GM18861 (cell line): Measurements from ENCODE around the gene OR2V2.
"Not testable (repeated sequence)": the region's sequence is repeated elsewhere in the genome, so short reads cannot be mapped to it uniquely, and the experiment has no call there.

Experiments used
- ATAC-seq: cut with Tn5 transposase; IDR thresholded peaks from one replicate; pipeline ENCODE4 v1.9.1; 2021; ENCODE audit not compliant: unreplicated experiment

The OR2V2 gene

GRCh38 chr5:181146927-181147636, at the start of gene OR2V2:
OR2V2 (plus strand) TSS chr5:181147586; CDS start chr5:181154943, 7,357 bp downstream.
- ATAC-seq: not testable (repeated sequence)

- ATAC-seq: not testable (repeated sequence)
Measured at GRCh38 chr5:181097759-181098491, 49.5 kb upstream of the OR2V2 start.

GRCh38 chr5:181098762-181099601, 48.4 kb upstream of the OR2V2 start:
- ATAC-seq: no peak

GRCh38 chr5:181099602-181100086, 47.7 kb upstream of the OR2V2 start:
- ATAC-seq: no peak

- ATAC-seq: no peak
Measured at GRCh38 chr5:181100121-181100875, 47.1 kb upstream of the OR2V2 start.

GRCh38 chr5:181101030-181101641, 46.2 kb upstream of the OR2V2 start:
- ATAC-seq: not testable (repeated sequence)

GRCh38 chr5:181101930-181102674, 45.3 kb upstream of the OR2V2 start:
- not testable (repeated sequence) for ATAC-seq

GRCh38 chr5:181104259-181104568, 43.2 kb upstream of the OR2V2 start:
- not testable (repeated sequence) for ATAC-seq

- not testable (repeated sequence) for ATAC-seq
Measured at GRCh38 chr5:181104606-181105390, 42.6 kb upstream of the OR2V2 start.

- no peak for ATAC-seq
Measured at GRCh38 chr5:181105391-181106025, 41.9 kb upstream of the OR2V2 start.

- no peak for ATAC-seq
Measured at GRCh38 chr5:181107699-181108098, 39.7 kb upstream of the OR2V2 start.

- ATAC-seq: no peak
Measured at GRCh38 chr5:181108578-181109165, 38.7 kb upstream of the OR2V2 start.

GRCh38 chr5:181109489-181110013, 37.8 kb upstream of the OR2V2 start:
- no peak for ATAC-seq

- no peak for ATAC-seq
Measured at GRCh38 chr5:181111010-181111409, 36.4 kb upstream of the OR2V2 start.

- no peak for ATAC-seq
Measured at GRCh38 chr5:181112476-181112875, 34.9 kb upstream of the OR2V2 start.

GRCh38 chr5:181113572-181113971, 33.8 kb upstream of the OR2V2 start:
- ATAC-seq: not testable (repeated sequence)

- no peak for ATAC-seq
Measured at GRCh38 chr5:181114284-181114843, 33.0 kb upstream of the OR2V2 start.
